Lower lobe of right lung (tissue), 2 donors: Measurements from ENCODE around the gene USP14. TPM values are rescaled to one million over a fixed set of nuclear protein-coding genes. Genes with fewer than 3 reads are reported as not detected.

Source experiments
- ATAC-seq, 2 donors: fragments of 200-7000 bp; cut with Tn5 transposase; one replicate each; pipeline ENCODE4 v1.9.1; 2020 to 2022; ENCODE audit warnings: mild to moderate bottlenecking in 2 of 2, moderate library complexity in 2 of 2
- DNase-seq: peaks from one replicate; pipeline ENCODE4 v3.0.0-alpha.2; 2020
- H3K27ac ChIP-seq: fragments of 200-600 bp; one replicate; pipeline ENCODE4 v1.8.0; 2022
- H3K27me3 ChIP-seq: fragments of 200-600 bp; one replicate; pipeline ENCODE4 v1.8.0; 2022; ENCODE audit warnings: low read depth
- H3K36me3 ChIP-seq: fragments of 200-600 bp; one replicate; pipeline ENCODE4 v1.8.0; 2022; ENCODE audit warnings: mild to moderate bottlenecking
- H3K4me1 ChIP-seq: fragments of 200-600 bp; one replicate; pipeline ENCODE4 v1.8.0; 2022
- H3K4me3 ChIP-seq: fragments of 200-600 bp; one replicate; pipeline ENCODE4 v1.8.0; 2022; ENCODE audit warnings: mild to moderate bottlenecking
- H3K9me3 ChIP-seq: fragments of 200-600 bp; one replicate; pipeline ENCODE4 v1.8.0; 2022
- CTCF ChIP-seq: fragments of 200-600 bp; IDR thresholded peaks from one replicate; pipeline ENCODE4 v1.8.0; 2022; ENCODE audit warnings: antibody characterized with exemption, mild to moderate bottlenecking
- intact Hi-C: fragments of 100-400 bp; cut with DNase I; formaldehyde crosslinking; loops from one replicate; pipeline ENCODE4 v1.11.0; 2022
- total RNA-seq: library from RNA; stranded (reverse); fragmentation: NEBNext Ultra II Directional; extraction: Animal tissue kit (Norgen Biotek cat#: 25700); gene quantifications from one replicate; pipeline ENCODE4 v1.2.1, GENCODE V29; 2021
- donor health status: DM: no; HTN: yes; CAD: no; lungs with severe emphysema.

USP14 gene
- total RNA-seq, 1 donor from 2014 or later, result 43.2 TPM

GRCh38 chr18:250685-251084 is 92.3 kb downstream of the USP14 start:
- Histone ChIP-seq H3K27me3 (no peaks in the 10 kb centered on the region), H3K9me3 (no peaks in the 10 kb centered on the region), H3K4me3 (no peak overlapping the region), H3K27ac (no peak overlapping the region), H3K4me1 (no peaks in the 10 kb centered on the region), H3K36me3 (peaks cover 98% of the 10 kb centered on the region)
- intact Hi-C loops, result no loop called here
- DNase-seq (no peak), ATAC-seq (no peak)
- TF ChIP-seq CTCF, result no peak

GRCh38 chr18:251572-251971 is 93.2 kb downstream of the USP14 start:
- TF ChIP-seq CTCF, result no peak
- no peaks in the 10 kb centered on the region for H3K27me3 ChIP-seq
- no peak for DNase-seq
- no peaks in the 10 kb centered on the region for H3K9me3 ChIP-seq
- no peak overlapping the region for H3K27ac ChIP-seq
- H3K36me3 ChIP-seq, result peaks cover 98% of the 10 kb centered on the region
- no peaks in the 10 kb centered on the region for H3K4me1 ChIP-seq
- H3K4me3 ChIP-seq, result no peak overlapping the region
- ATAC-seq, result no peak
- intact Hi-C loops, result no loop called here

GRCh38 chr18:253121-253520 is 94.8 kb downstream of the USP14 start:
- no peak for ATAC-seq
- intact Hi-C loops, result no loop called here
- no peak for TF ChIP-seq CTCF

GRCh38 chr18:255171-255570 is 96.8 kb downstream of the USP14 start:
- TF ChIP-seq CTCF, result no peak
- H3K4me3 ChIP-seq, result no peak overlapping the region
- peaks cover 98% of the 10 kb centered on the region for H3K36me3 ChIP-seq
- DNase-seq (no peak), ATAC-seq (no peak)
- no peaks in the 10 kb centered on the region for H3K9me3 ChIP-seq
- intact Hi-C loops, result no loop called here
- no peak overlapping the region for H3K27ac ChIP-seq
- no peaks in the 10 kb centered on the region for H3K4me1 ChIP-seq
- H3K27me3 ChIP-seq, result no peaks in the 10 kb centered on the region

More at GRCh38 chr18:253121-253520, 94.8 kb downstream of the USP14 start:
- no peak overlapping the region for H3K4me3 ChIP-seq
- H3K27ac ChIP-seq, result no peak overlapping the region
- H3K27me3 ChIP-seq, result no peaks in the 10 kb centered on the region
- DNase-seq, result no peak
- H3K36me3 ChIP-seq, result peaks cover 98% of the 10 kb centered on the region
- no peaks in the 10 kb centered on the region for H3K9me3 ChIP-seq
- H3K4me1 ChIP-seq, result no peaks in the 10 kb centered on the region

GRCh38 chr18:260547-260946 is 102.2 kb downstream of the USP14 start:
- no peak for TF ChIP-seq CTCF
- intact Hi-C loops, result no loop called here
- H3K4me3 ChIP-seq, result no peak overlapping the region
- no peaks in the 10 kb centered on the region for H3K9me3 ChIP-seq
- no peak overlapping the region for H3K27ac ChIP-seq
- H3K27me3 ChIP-seq, result no peaks in the 10 kb centered on the region
- no peaks in the 10 kb centered on the region for H3K4me1 ChIP-seq
- no peak for ATAC-seq
- no peak for DNase-seq
- H3K36me3 ChIP-seq, result peaks cover 92% of the 10 kb centered on the region
